IPS-18c (cell line): ENCODE data around the gene FAM32A.

Experiments used
- H3K4me3 ChIP-seq: 2 replicates; pipeline ENCODE4 v1.7.0; 2013; ENCODE audit warnings: low read depth, mild to moderate bottlenecking, low read length, moderate library complexity; ENCODE audit not compliant: insufficient read depth
- H3K9me3 ChIP-seq: one replicate; pipeline ENCODE4 v1.6.1; 2013; ENCODE audit warnings: mild to moderate bottlenecking, low read length, moderate library complexity; ENCODE audit not compliant: control insufficient read depth, insufficient read depth

Gene FAM32A

DNA sequence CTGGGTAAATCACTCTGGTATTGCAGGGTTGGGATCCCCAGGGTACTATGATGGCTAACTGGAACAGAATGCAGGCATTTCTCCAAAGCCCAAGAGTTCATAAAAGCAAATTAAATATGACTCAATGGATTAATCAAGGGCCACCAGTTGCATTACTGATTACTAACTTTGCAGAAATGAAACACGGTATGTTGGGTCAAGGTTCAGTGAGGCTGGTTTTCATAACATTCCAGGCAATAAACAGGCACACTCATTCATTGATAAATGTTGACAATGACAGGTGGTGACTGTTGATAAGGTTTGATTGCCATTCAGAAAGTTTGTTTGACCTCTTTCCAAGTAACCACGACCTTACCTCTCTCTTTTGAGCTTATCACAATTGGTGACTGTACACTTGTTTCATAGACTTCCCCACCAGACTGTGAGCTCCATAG lies 12.0 kb downstream of the FAM32A start:
- no peaks in the 10 kb centered on the region for H3K9me3 ChIP-seq
- peak overlapping the region; percentile 99 for H3K4me3 ChIP-seq

DNA sequence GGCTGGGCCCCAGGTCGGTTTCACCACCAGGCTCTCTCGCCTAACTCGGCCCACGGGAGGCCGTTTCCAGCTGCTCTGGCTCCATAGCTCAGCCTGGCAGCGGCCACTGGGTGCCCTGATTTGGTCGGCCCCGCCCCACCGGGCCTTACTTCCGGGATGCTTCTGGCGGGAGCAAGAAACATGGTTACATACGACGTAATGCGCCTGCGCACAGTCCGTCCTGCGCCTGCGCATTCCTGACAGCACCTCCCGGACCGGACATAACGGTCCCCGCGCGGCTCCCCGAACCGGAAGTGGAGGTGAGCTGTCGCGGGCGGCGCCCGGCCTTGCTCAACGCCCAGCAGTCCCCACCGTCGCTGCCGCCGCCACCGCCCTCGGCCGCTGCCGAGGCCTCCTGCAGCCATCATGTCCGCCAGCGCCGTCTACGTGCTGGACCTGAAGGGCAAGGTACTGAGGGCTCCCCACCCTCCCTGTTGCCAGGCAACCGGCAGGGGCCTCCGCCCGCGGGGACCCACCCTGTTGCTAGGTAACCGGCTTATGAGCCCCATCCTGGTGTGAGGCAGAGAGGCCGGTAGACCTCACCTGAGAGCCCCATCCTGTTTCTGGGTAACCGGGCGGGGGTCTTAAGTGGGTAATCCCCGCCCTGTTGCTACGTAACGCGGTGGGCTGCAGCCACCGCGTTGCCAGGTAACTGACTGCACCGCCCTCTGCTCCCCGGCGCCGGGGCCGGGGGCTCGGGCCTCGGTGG lies 12.6 kb downstream of the FAM32A start, which contains the start of gene AP1M1:
TSS of gene AP1M1 (plus strand) at position 290 of the 748 bp plus-strand sequence. CDS start at position 406, 116 bp downstream.
- H3K4me3 ChIP-seq = peak within 1 kb of the TSS; percentile 99
- H3K9me3 ChIP-seq = no peaks in the 10 kb centered on the region

DNA sequence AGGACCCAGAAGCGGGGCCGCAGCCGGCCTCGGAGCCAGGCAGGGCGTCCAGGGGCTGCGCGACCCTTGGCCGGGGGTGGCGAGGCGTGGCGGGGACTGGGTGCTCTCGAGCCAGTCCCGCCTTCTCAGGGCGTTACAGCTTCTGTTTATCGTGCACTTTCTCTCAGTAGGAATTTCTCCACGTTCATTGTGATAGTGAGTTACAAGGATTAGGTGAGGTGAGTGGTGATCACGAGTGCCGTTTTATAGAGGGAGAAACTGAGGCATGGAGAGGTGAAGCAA lies 13.1 kb downstream of the FAM32A start:
- Histone ChIP-seq H3K9me3 (no peaks in the 10 kb centered on the region), H3K4me3 (peak overlapping the region; percentile 99)

- no peak overlapping the region for H3K4me3 ChIP-seq
- no peaks in the 10 kb centered on the region for H3K9me3 ChIP-seq
Observed at GRCh38 chr19:16199275-16199932, 14.2 kb downstream of the FAM32A start.

DNA sequence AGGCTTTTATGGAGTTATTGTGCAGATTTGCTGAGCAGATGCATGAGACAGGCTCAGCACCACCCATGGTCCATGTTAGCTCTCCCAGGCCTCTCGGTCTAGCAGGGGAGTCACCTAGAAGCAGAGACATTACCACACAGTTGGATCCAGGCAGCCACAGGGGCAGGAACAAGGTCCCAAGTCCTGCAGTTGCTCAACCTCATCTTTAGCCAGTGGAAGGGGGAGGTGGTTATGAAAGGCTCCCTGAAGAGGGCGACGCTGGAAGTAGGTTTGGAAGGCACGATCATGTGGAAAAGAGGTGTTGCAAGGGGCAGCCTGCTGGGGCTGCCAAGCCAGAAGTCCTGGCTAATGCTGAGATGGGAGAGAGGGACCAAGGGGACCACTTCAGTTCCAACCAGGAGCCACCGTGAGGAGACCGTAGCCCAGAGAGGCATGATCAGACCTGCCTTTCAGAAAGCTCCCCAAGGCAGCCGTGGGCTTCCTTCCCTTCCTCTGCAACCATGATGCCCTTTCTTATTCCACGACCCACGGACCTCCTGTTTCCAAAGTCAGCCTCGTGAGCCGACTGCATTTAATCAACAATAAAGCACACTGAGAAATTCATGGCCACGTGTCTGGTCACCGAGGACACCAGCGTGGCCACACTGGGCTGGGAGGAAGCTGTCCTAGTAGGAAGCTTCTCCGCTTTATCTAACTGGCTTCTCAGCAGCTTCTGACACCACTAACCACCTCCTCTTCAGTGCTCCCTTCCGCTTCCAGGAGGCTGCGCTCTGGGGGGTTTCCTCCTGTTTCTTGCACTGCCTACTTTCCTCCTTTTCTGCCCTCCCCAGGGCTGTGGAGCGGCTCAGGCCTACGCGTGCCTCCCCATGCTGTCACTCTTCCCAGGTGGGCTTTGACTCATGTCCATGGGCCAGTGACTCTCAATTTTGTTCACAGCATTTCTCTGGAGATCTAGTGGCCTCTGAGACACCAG lies 15.1 kb downstream of the FAM32A start:
- Histone ChIP-seq H3K4me3 (no peak overlapping the region), H3K9me3 (no peaks in the 10 kb centered on the region)

- Histone ChIP-seq H3K9me3 (no peaks in the 10 kb centered on the region), H3K4me3 (no peak overlapping the region)
Observed at GRCh38 chr19:16201011-16201391, 15.8 kb downstream of the FAM32A start.

- H3K4me3 ChIP-seq = no peak overlapping the region
Observed at GRCh38 chr19:16202320-16203255, 17.4 kb downstream of the FAM32A start.

GRCh38 chr19:16203256-16204004 lies 18.2 kb downstream of the FAM32A start:
- Histone ChIP-seq H3K9me3 (no peaks in the 10 kb centered on the region), H3K4me3 (no peak overlapping the region)

More at GRCh38 chr19:16202320-16203255, 17.4 kb downstream of the FAM32A start:
- H3K9me3 ChIP-seq = no peaks in the 10 kb centered on the region

- Histone ChIP-seq H3K9me3 (no peaks in the 10 kb centered on the region), H3K4me3 (no peak overlapping the region)
Observed at GRCh38 chr19:16204005-16204294, 18.7 kb downstream of the FAM32A start.

- peaks cover 3% of the 10 kb centered on the region for H3K9me3 ChIP-seq
- H3K4me3 ChIP-seq = no peak overlapping the region
Observed at GRCh38 chr19:16205205-16206045, 20.2 kb downstream of the FAM32A start.

GRCh38 chr19:16206046-16206605 lies 20.9 kb downstream of the FAM32A start:
- no peak overlapping the region for H3K4me3 ChIP-seq

GRCh38 chr19:16206637-16207036 lies 21.4 kb downstream of the FAM32A start:
- H3K9me3 ChIP-seq = peaks cover 3% of the 10 kb centered on the region

More at GRCh38 chr19:16206046-16206605, 20.9 kb downstream of the FAM32A start:
- peaks cover 3% of the 10 kb centered on the region for H3K9me3 ChIP-seq

DNA sequence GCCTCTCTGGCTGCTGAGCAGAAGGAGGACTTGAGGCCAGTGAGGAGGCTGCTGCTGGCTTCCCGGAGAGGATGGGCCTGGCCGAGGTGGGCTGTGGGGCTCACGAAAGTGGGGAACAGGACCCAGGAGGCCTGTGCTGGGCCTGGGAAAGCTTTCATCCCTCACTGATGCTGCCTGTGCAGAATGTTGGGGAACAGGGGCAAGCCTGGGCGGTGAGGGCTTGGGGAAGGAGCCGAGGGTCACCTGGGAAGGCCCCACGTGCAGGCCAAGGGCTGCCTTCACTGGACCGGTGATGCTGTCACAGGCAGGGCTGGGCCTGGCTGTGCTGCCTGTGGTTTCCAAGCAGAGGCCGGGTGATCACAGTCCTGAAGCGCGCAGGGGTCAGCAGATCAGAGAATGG lies 21.9 kb downstream of the FAM32A start:
- Histone ChIP-seq H3K4me3 (no peak overlapping the region), H3K9me3 (peaks cover 3% of the 10 kb centered on the region)

More at GRCh38 chr19:16206637-16207036, 21.4 kb downstream of the FAM32A start:
- no peak overlapping the region for H3K4me3 ChIP-seq

GRCh38 chr19:16207490-16208025 lies 22.3 kb downstream of the FAM32A start:
- H3K9me3 ChIP-seq = peaks cover 3% of the 10 kb centered on the region
- H3K4me3 ChIP-seq = no peak overlapping the region
